ENCODE results near the gene DCLRE1A. TPM values are rescaled to one million over a fixed set of nuclear protein-coding genes. Genes with fewer than 3 reads are reported as not detected.

Gene DCLRE1A
- total and polyA plus RNA-seq, 10 of the 15 experiments (the other 5 are each of a cell fraction or from before 2014, with no cell fraction given): 4.8 to 29.8 (median 14.0) TPM

DNA sequence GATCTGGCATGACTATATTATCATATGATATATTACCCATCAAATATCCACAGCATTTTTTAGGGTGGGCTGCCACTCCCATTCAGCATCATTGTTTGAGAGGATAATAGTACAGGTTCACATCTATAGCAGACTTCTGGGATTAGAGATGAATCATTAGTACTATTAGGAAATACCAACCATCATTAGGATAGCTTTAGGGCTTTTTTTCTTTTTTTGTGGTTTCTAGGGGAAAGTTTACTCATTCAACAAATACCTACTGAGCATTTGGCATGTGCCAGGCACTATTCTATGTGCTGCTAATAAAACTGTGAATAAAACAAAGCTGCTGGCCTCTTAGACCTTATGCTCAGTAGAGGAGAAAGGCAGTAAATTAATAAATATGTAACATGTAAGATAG lies 41.1 kb upstream of the DCLRE1A start (continued):
- TF ChIP-seq, protein P1, sequence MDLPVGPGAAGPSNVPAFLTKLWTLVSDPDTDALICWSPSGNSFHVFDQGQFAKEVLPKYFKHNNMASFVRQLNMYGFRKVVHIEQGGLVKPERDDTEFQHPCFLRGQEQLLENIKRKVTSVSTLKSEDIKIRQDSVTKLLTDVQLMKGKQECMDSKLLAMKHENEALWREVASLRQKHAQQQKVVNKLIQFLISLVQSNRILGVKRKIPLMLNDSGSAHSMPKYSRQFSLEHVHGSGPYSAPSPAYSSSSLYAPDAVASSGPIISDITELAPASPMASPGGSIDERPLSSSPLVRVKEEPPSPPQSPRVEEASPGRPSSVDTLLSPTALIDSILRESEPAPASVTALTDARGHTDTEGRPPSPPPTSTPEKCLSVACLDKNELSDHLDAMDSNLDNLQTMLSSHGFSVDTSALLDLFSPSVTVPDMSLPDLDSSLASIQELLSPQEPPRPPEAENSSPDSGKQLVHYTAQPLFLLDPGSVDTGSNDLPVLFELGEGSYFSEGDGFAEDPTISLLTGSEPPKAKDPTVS (IDR thresholded peaks at IDR 0.05; ENCODE audit: low read depth, low read length): no peak
- TF ChIP-seq, protein P2, sequence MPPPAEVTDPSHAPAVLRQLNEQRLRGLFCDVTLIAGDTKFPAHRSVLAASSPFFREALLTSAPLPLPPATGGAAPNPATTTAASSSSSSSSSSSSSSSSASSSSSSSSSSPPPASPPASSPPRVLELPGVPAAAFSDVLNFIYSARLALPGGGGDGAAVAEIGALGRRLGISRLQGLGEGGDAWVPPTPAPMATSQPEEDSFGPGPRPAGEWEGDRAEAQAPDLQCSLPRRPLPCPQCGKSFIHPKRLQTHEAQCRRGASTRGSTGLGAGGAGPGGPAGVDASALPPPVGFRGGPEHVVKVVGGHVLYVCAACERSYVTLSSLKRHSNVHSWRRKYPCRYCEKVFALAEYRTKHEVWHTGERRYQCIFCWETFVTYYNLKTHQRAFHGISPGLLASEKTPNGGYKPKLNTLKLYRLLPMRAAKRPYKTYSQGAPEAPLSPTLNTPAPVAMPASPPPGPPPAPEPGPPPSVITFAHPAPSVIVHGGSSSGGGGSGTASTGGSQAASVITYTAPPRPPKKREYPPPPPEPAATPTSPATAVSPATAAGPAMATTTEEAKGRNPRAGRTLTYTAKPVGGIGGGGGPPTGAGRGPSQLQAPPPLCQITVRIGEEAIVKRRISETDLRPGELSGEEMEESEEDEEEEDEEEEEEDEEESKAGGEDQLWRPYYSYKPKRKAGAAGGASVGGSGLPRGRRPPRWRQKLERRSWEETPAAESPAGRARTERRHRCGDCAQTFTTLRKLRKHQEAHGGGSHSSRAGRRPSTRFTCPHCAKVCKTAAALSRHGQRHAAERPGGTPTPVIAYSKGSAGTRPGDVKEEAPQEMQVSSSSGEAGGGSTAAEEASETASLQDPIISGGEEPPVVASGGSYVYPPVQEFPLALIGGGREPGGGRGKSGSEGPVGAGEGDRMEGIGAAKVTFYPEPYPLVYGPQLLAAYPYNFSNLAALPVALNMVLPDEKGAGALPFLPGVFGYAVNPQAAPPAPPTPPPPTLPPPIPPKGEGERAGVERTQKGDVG (CRISPR knock-in tag; IDR thresholded peaks at IDR 0.05): no peak
- TF ChIP-seq TBL1XR1 (IDR thresholded peaks at IDR 0.05; ENCODE audit: low read depth, low read length): no peak

DNA sequence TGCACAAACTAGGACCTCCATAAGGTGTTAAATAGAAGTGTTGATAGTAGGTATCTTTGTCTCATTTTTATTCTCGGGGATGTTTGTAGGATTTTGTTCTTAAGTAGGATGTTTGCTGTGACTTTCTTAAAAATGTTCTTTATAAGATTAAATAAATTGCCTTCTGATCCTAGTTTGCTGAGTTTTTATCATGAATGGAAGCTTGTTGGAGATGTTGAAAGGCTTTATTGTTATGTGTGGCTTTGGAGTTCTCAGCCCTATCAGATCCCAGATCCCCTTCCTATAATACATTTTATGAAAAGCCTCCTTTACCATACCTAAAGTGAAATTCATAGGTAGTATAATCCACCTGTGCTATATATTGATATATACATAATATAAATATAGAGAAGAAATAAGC lies 40.7 kb upstream of the DCLRE1A start:
- DNase-seq (ENCODE audit: low read depth, low spot score): no peak
- FAIRE-seq: no peak
- H3K36me3 ChIP-seq (ENCODE audit: control insufficient read depth in 2 of 2, insufficient read depth in 2 of 2, low read length in 1 of 2): peaks cover 2 to 14% of the 10 kb centered on the region in 2 experiments; a peak in 3 of 4 replicates
- H3K9me3 ChIP-seq (replicated peaks; ENCODE audit: control insufficient read depth, insufficient read depth, low read length): no peaks in the 10 kb centered on the region
- no peak overlapping the region for H3K4me2 ChIP-seq (ENCODE audit: control insufficient read depth, insufficient read depth)
- no peak overlapping the region for H3K9ac ChIP-seq (ENCODE audit: control insufficient read depth, insufficient read depth, low read length)
- no peak overlapping the region for H3K4me3 ChIP-seq
- no peaks in the 10 kb centered on the region for H3K79me2 ChIP-seq (ENCODE audit: control insufficient read depth, insufficient read depth, low read length)
- in situ Hi-C loops (cut with MboI) (no loop called here), intact Hi-C loops (cut with micrococcal nuclease; ENCODE audit: unreplicated experiment) (no loop called here)
- H3K4me1 ChIP-seq (ENCODE audit: control insufficient read depth, insufficient read depth, low read length): no peaks in the 10 kb centered on the region
- no TSS peak for BruUV-seq (replicated peaks)
- H3K27me3 ChIP-seq (replicated peaks in 1 of 2; ENCODE audit: control insufficient read depth in 2 of 2, insufficient read depth in 2 of 2, low read length in 1 of 2): no peaks in the 10 kb centered on the region
- ChIA-PET RAD21 (ENCODE audit: unreplicated experiment) (interaction anchor here (1.0 kb wide), 1 partner anchor 22 kb away, joined by 3 read pairs; no protein-coding TSS in a partner anchor), CTCF (interaction anchor here (0.6 to 3.0 kb wide), 3 partner anchors 66 to 105 kb away, joined by 3 to 11 read pairs (median 3); no protein-coding TSS in a partner anchor), POLR2A (no interaction called here), SMC1A (ENCODE audit: uncharacterized antibody, unreplicated experiment) (interaction anchor here (1.1 to 1.3 kb wide), 7 partner anchors 8 to 88 kb away, joined by 3 to 5 read pairs (median 4); no protein-coding TSS in a partner anchor)
- no peaks in the 10 kb centered on the region for H4K20me1 ChIP-seq (ENCODE audit: control insufficient read depth, insufficient read depth)
- H3K27ac ChIP-seq (ENCODE audit: control insufficient read depth, insufficient read depth): no peak overlapping the region
- ATAC-seq: no peak
- WGBS (ENCODE audit: insufficient coverage, insufficient replicate concordance, low lambda C conversion rate, missing lambda C conversion rate): 95% methylated on average over 1 of the region's 1 CpG
- H2AFZ ChIP-seq (ENCODE audit: control insufficient read depth, low read depth, low read length): no peak overlapping the region
- no peak for TF ChIP-seq E2F8 (IDR thresholded peaks at IDR 0.05; ENCODE audit: low read depth, partially characterized antibody)
- no peak for TF ChIP-seq RB1 (IDR thresholded peaks at IDR 0.05; ENCODE audit: borderline replicate concordance)
- no peak for TF ChIP-seq EP300 (IDR thresholded peaks at IDR 0.05; ENCODE audit: borderline replicate concordance in 1 of 2, control insufficient read depth in 1 of 2, low read depth in 2 of 2, low read length in 2 of 2)
- no peak for TF ChIP-seq MTA2 (IDR thresholded peaks at IDR 0.05; ENCODE audit: low read depth)
- no peak for TF ChIP-seq ZNF274 (IDR thresholded peaks at IDR 0.05; ENCODE audit: insufficient read depth, insufficient read length)
- TF ChIP-seq RELA (IDR thresholded peaks at IDR 0.05; ENCODE audit: borderline replicate concordance, partially characterized antibody): no peak
- no peak for TF ChIP-seq SMC3 (IDR thresholded peaks at IDR 0.05; ENCODE audit: borderline replicate concordance, low read length)
- no peak for TF ChIP-seq MYC (IDR thresholded peaks at IDR 0.05; ENCODE audit: insufficient read depth, insufficient read length, insufficient replicate concordance, low read length, severe bottlenecking)
- TF ChIP-seq SREBF2 (IDR thresholded peaks at IDR 0.05; ENCODE audit: low read length): no peak
- TF ChIP-seq RAD21 (IDR thresholded peaks at IDR 0.05; ENCODE audit: insufficient read depth, low read depth, low read length): no peak
- TF ChIP-seq IKZF2 (IDR thresholded peaks at IDR 0.05): no peak
- no peak for TF ChIP-seq FOXM1 (IDR thresholded peaks at IDR 0.05; ENCODE audit: low read depth, low read length)

Data from GM12878 (cell line).